Measurements from ENCODE around the gene BAZ2B. TPM values are rescaled to one million over a fixed set of nuclear protein-coding genes. Genes with fewer than 3 reads are reported as not detected.

Gene BAZ2B
- total RNA-seq, 1 experiment from 2014 or later = 33.0 TPM

DNA sequence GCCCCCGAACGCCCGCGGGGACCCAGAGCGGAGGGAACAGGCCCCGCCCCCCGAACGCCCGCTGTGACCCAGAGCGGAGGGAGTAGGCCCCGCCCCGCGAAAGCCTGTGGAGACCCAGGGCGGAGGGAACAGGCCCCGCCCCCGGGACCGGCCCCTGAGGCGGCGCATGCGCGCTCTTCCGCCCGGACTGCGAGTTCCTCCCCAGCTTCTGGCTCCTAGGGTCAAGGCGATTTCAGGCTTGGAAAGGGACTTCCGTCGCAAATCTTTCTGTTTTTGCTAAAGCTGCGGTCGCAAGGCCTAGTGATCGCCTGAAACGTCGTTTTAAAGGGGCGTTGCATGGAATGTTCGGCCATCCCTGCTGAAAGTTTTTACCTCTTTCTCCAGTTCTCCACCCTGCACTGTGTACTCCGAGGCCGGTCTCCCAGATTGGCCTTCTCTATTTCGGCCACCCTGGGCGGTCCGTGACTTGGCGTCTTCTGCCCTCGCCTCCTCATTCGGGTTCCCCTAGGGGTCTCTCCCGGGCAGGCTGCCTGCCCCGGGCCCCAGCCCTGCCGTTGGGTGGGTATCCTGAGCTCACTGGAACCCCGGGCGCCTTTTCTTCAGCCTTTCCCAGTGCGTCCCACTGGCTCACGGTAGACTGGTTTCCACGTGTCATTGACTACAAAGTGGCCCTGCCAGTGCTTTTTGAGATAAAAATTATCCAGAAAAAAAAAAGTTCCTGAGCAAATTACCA lies 329.5 kb downstream of the BAZ2B start:
- peaks cover 3% of the 10 kb centered on the region; the same call in 1 of the 2 replicates for H3K27me3 Mint-ChIP-seq (ENCODE audit: low read depth)
- DNase-seq (ENCODE audit: low spot score) = peak; percentile 99
- H3K36me3 Mint-ChIP-seq = peaks cover 4% of the 10 kb centered on the region; the same call in 1 of the 2 replicates
- no peaks in the 10 kb centered on the region for H3K9me3 Mint-ChIP-seq
- POLR2A ChIA-PET = interaction anchor here (0.6 to 1.0 kb wide), 3 partner anchors 279 to 425 kb away, joined by 3 to 4 read pairs (median 3); partner anchors contain the start of gene MARCHF7
- H3K4me3 Mint-ChIP-seq = peak overlapping the region; percentile 82
- peak; percentile 94 for ATAC-seq
- H3K4me1 Mint-ChIP-seq = peaks cover 20% of the 10 kb centered on the region
- CTCF ChIA-PET = interaction anchor here (1.4 to 1.7 kb wide), 2 partner anchors 100 to 635 kb away, joined by 3 to 4 read pairs; no protein-coding TSS in a partner anchor
- peak overlapping the region; percentile 98 for H3K27ac Mint-ChIP-seq
- TF ChIP-seq ZNF232 (CRISPR knock-in tag; IDR thresholded peaks at IDR 0.05) (no peak), MYBL2 (CRISPR knock-in tag; IDR thresholded peaks at IDR 0.05) (peak; percentile 20; the same call in 1 of the 2 replicates), ZNF671 (CRISPR knock-in tag; IDR thresholded peaks at IDR 0.05) (no peak), CREM (CRISPR knock-in tag; IDR thresholded peaks at IDR 0.05) (peak; percentile 28; the same call in 1 of the 2 replicates), RELA (CRISPR knock-in tag; IDR thresholded peaks at IDR 0.05; ENCODE audit: borderline replicate concordance) (no peak), NR1H2 (CRISPR knock-in tag; IDR thresholded peaks at IDR 0.05) (no peak), OVOL2 (CRISPR knock-in tag; IDR thresholded peaks at IDR 0.05; ENCODE audit: borderline replicate concordance) (no peak), ZNF416 (CRISPR knock-in tag; IDR thresholded peaks at IDR 0.05) (no peak), ZNF138 (CRISPR knock-in tag; conservative IDR thresholded peaks at IDR 0.05) (no peak), CREB1 (CRISPR knock-in tag; IDR thresholded peaks at IDR 0.05) (no peak), NR3C1 (CRISPR knock-in tag; conservative IDR thresholded peaks at IDR 0.05; ENCODE audit: low read depth) (no peak), ZNF423 (CRISPR knock-in tag; IDR thresholded peaks at IDR 0.05) (no peak), HMGA2 (CRISPR knock-in tag; IDR thresholded peaks at IDR 0.05) (no peak), ESRRA (CRISPR knock-in tag; IDR thresholded peaks at IDR 0.05; ENCODE audit: borderline replicate concordance) (no peak), SOX15 (CRISPR knock-in tag; IDR thresholded peaks at IDR 0.05) (no peak), GABPB1 (CRISPR knock-in tag; IDR thresholded peaks at IDR 0.05) (no peak; the same call in none of the 2 replicates), ZNF317 (CRISPR knock-in tag; IDR thresholded peaks at IDR 0.05; ENCODE audit: borderline replicate concordance, low read depth) (no peak), SP1 (CRISPR knock-in tag; conservative IDR thresholded peaks at IDR 0.05) (peak; percentile 57; the same call in 1 of the 2 replicates), ZNF263 (CRISPR knock-in tag; IDR thresholded peaks at IDR 0.05; ENCODE audit: low read depth) (no peak), SMAD4 (CRISPR knock-in tag; IDR thresholded peaks at IDR 0.05) (no peak)
- TF ChIP-seq, protein P1, sequence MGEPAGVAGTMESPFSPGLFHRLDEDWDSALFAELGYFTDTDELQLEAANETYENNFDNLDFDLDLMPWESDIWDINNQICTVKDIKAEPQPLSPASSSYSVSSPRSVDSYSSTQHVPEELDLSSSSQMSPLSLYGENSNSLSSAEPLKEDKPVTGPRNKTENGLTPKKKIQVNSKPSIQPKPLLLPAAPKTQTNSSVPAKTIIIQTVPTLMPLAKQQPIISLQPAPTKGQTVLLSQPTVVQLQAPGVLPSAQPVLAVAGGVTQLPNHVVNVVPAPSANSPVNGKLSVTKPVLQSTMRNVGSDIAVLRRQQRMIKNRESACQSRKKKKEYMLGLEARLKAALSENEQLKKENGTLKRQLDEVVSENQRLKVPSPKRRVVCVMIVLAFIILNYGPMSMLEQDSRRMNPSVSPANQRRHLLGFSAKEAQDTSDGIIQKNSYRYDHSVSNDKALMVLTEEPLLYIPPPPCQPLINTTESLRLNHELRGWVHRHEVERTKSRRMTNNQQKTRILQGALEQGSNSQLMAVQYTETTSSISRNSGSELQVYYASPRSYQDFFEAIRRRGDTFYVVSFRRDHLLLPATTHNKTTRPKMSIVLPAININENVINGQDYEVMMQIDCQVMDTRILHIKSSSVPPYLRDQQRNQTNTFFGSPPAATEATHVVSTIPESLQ (CRISPR knock-in tag; IDR thresholded peaks at IDR 0.05) = no peak
- TF ChIP-seq, protein P2, sequence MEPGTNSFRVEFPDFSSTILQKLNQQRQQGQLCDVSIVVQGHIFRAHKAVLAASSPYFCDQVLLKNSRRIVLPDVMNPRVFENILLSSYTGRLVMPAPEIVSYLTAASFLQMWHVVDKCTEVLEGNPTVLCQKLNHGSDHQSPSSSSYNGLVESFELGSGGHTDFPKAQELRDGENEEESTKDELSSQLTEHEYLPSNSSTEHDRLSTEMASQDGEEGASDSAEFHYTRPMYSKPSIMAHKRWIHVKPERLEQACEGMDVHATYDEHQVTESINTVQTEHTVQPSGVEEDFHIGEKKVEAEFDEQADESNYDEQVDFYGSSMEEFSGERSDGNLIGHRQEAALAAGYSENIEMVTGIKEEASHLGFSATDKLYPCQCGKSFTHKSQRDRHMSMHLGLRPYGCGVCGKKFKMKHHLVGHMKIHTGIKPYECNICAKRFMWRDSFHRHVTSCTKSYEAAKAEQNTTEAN (CRISPR knock-in tag; IDR thresholded peaks at IDR 0.05) = peak; percentile 0; the same call in 1 of the 2 replicates
- TF ChIP-seq, protein P3, sequence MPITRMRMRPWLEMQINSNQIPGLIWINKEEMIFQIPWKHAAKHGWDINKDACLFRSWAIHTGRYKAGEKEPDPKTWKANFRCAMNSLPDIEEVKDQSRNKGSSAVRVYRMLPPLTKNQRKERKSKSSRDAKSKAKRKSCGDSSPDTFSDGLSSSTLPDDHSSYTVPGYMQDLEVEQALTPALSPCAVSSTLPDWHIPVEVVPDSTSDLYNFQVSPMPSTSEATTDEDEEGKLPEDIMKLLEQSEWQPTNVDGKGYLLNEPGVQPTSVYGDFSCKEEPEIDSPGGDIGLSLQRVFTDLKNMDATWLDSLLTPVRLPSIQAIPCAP (CRISPR knock-in tag; IDR thresholded peaks at IDR 0.05) = no peak
- TF ChIP-seq, protein P4, sequence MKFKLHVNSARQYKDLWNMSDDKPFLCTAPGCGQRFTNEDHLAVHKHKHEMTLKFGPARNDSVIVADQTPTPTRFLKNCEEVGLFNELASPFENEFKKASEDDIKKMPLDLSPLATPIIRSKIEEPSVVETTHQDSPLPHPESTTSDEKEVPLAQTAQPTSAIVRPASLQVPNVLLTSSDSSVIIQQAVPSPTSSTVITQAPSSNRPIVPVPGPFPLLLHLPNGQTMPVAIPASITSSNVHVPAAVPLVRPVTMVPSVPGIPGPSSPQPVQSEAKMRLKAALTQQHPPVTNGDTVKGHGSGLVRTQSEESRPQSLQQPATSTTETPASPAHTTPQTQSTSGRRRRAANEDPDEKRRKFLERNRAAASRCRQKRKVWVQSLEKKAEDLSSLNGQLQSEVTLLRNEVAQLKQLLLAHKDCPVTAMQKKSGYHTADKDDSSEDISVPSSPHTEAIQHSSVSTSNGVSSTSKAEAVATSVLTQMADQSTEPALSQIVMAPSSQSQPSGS (CRISPR knock-in tag; IDR thresholded peaks at IDR 0.05; ENCODE audit: borderline replicate concordance, low read depth) = no peak
- TF ChIP-seq, protein P5, sequence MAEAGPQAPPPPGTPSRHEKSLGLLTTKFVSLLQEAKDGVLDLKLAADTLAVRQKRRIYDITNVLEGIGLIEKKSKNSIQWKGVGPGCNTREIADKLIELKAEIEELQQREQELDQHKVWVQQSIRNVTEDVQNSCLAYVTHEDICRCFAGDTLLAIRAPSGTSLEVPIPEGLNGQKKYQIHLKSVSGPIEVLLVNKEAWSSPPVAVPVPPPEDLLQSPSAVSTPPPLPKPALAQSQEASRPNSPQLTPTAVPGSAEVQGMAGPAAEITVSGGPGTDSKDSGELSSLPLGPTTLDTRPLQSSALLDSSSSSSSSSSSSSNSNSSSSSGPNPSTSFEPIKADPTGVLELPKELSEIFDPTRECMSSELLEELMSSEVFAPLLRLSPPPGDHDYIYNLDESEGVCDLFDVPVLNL (CRISPR knock-in tag; IDR thresholded peaks at IDR 0.05; ENCODE audit: borderline replicate concordance, low read depth) = no peak; the same call in 1 of the 2 replicates
- TF ChIP-seq, protein P6, sequence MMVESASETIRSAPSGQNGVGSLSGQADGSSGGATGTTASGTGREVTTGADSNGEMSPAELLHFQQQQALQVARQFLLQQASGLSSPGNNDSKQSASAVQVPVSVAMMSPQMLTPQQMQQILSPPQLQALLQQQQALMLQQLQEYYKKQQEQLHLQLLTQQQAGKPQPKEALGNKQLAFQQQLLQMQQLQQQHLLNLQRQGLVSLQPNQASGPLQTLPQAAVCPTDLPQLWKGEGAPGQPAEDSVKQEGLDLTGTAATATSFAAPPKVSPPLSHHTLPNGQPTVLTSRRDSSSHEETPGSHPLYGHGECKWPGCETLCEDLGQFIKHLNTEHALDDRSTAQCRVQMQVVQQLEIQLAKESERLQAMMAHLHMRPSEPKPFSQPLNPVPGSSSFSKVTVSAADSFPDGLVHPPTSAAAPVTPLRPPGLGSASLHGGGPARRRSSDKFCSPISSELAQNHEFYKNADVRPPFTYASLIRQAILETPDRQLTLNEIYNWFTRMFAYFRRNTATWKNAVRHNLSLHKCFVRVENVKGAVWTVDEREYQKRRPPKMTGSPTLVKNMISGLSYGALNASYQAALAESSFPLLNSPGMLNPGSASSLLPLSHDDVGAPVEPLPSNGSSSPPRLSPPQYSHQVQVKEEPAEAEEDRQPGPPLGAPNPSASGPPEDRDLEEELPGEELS (CRISPR knock-in tag; IDR thresholded peaks at IDR 0.05) = no peak
- TF ChIP-seq, protein P7, sequence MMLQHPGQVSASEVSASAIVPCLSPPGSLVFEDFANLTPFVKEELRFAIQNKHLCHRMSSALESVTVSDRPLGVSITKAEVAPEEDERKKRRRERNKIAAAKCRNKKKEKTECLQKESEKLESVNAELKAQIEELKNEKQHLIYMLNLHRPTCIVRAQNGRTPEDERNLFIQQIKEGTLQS (CRISPR knock-in tag; conservative IDR thresholded peaks at IDR 0.05) = no peak
- TF ChIP-seq, protein P8, sequence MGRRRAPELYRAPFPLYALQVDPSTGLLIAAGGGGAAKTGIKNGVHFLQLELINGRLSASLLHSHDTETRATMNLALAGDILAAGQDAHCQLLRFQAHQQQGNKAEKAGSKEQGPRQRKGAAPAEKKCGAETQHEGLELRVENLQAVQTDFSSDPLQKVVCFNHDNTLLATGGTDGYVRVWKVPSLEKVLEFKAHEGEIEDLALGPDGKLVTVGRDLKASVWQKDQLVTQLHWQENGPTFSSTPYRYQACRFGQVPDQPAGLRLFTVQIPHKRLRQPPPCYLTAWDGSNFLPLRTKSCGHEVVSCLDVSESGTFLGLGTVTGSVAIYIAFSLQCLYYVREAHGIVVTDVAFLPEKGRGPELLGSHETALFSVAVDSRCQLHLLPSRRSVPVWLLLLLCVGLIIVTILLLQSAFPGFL (CRISPR knock-in tag; IDR thresholded peaks at IDR 0.05; ENCODE audit: borderline replicate concordance) = no peak

Measured in WTC11 (cell line).